Renal cortical epithelial cell (primary cell): ENCODE measurements around the gene CCDC142. TPM values are rescaled to one million over a fixed set of nuclear protein-coding genes. Genes with fewer than 3 reads are reported as not detected.

Experiments used
- total RNA-seq: library from RNA; depleted of rRNA; stranded (reverse); fragments of >200 nt; gene quantifications from 2 replicates; pipeline ENCODE4 v1.2.3, GENCODE V29; 2014

CCDC142 gene
- total RNA-seq, 1 donor from 2014 or later = 12.8 TPM

Other genes starting within 250 kb of the CCDC142 start
- 0.89 and 1.2 TPM in 2 replicates for gene SLC4A5, start 139.6 kb downstream of the CCDC142 start, total RNA-seq
- 87.2 and 196 TPM in 2 replicates for gene DCTN1, start 102.7 kb downstream of the CCDC142 start, total RNA-seq
- 1.4 and 3.9 TPM in 2 replicates for gene C2orf81, start 61.4 kb downstream of the CCDC142 start, total RNA-seq
- gene WDR54, start 61.3 kb downstream of the CCDC142 start, total RNA-seq = 39.5 and 56.6 TPM in 2 replicates
- 60.8 TPM in 2 replicates for gene RTKN, start 41.1 kb downstream of the CCDC142 start, total RNA-seq
- 8.7 and 27.2 TPM in 2 replicates for gene INO80B, start 27.9 kb downstream of the CCDC142 start, total RNA-seq
- gene WBP1, start 24.6 kb downstream of the CCDC142 start, total RNA-seq = 40.8 and 57.3 TPM in 2 replicates
- gene MOGS, start 17.6 kb downstream of the CCDC142 start, total RNA-seq = 56.3 and 67.7 TPM in 2 replicates
- 15.2 and 24.0 TPM in 2 replicates for gene MRPL53, start 10.3 kb downstream of the CCDC142 start, total RNA-seq
- gene TTC31, start 83 bp upstream of the CCDC142 start, total RNA-seq = 16.0 and 18.8 TPM in 2 replicates
- 0.99 and 1.0 TPM in 2 replicates for gene LBX2, start 16.6 kb upstream of the CCDC142 start, total RNA-seq
- 19.1 and 20.7 TPM in 2 replicates for gene PCGF1, start 24.7 kb upstream of the CCDC142 start, total RNA-seq
- 0.05 TPM in 1 of 2 replicates, not detected in the other for gene TLX2, start 31.5 kb upstream of the CCDC142 start, total RNA-seq
- 0.05 TPM in 1 of 2 replicates, not detected in the other for gene DQX1, start 43.2 kb upstream of the CCDC142 start, total RNA-seq
- gene AUP1, start 46.7 kb upstream of the CCDC142 start, total RNA-seq = 54.7 and 83.7 TPM in 2 replicates
- gene HTRA2, start 46.9 kb upstream of the CCDC142 start, total RNA-seq = 20.0 and 50.7 TPM in 2 replicates
- gene LOXL3, start 70.9 kb upstream of the CCDC142 start, total RNA-seq = 1.0 and 1.1 TPM in 2 replicates
- 13.0 and 19.8 TPM in 2 replicates for gene DOK1, start 71.7 kb upstream of the CCDC142 start, total RNA-seq
- gene M1AP, start 165.3 kb upstream of the CCDC142 start, total RNA-seq = 0.17 and 0.85 TPM in 2 replicates
- 7.5 and 10.6 TPM in 2 replicates for gene SEMA4F, start 171.2 kb upstream of the CCDC142 start, total RNA-seq